H9 (cell line): Measurements from ENCODE around the gene ABCB11. TPM values are rescaled to one million over a fixed set of nuclear protein-coding genes. Genes with fewer than 3 reads are reported as not detected.

Experiments used
- DNase-seq: peaks from one replicate; pipeline ENCODE4 v3.0.0-alpha.2; 2017
- H2AFZ ChIP-seq: one replicate; pipeline ENCODE4 v1.6.1; 2013; ENCODE audit warnings: mild to moderate bottlenecking, low read length, control low read depth, moderate library complexity
- H2AK5ac ChIP-seq: 2 replicates; pipeline ENCODE4 v1.6.1; 2013; ENCODE audit warnings: low read length, control low read depth, mixed read lengths; ENCODE audit not compliant: insufficient read length
- H2BK120ac ChIP-seq: one replicate; pipeline ENCODE4 v1.6.1; 2013; ENCODE audit warnings: low read depth, mild to moderate bottlenecking, low read length, control low read depth, inconsistent platforms; ENCODE audit not compliant: poor library complexity, severe bottlenecking
- H2BK12ac ChIP-seq: 2 replicates; pipeline ENCODE4 v1.6.1; 2013; ENCODE audit warnings: low read length, control low read depth, mixed read lengths, low read depth; ENCODE audit not compliant: insufficient read length
- H2BK15ac ChIP-seq: 2 replicates; pipeline ENCODE4 v1.6.1; 2013; ENCODE audit warnings: low read depth, low read length, control low read depth
- H2BK20ac ChIP-seq: one replicate; pipeline ENCODE4 v1.6.1; 2013; ENCODE audit warnings: low read depth, mild to moderate bottlenecking, low read length, control low read depth, inconsistent platforms; ENCODE audit not compliant: poor library complexity, severe bottlenecking
- H2BK5ac ChIP-seq: 2 replicates; pipeline ENCODE4 v1.6.1; 2013; ENCODE audit warnings: low read length, control low read depth, mixed read lengths; ENCODE audit not compliant: insufficient read length
- H3K14ac ChIP-seq: 2 replicates; pipeline ENCODE4 v1.6.1; 2013; ENCODE audit warnings: low read length, control low read depth; ENCODE audit not compliant: insufficient read depth
- H3K18ac ChIP-seq: 2 replicates; pipeline ENCODE4 v1.6.1; 2013; ENCODE audit warnings: low read depth, mild to moderate bottlenecking, mixed read lengths, low read length, control low read depth; ENCODE audit not compliant: insufficient read length
- H3K23ac ChIP-seq: 2 replicates; pipeline ENCODE4 v1.6.1; 2013; ENCODE audit warnings: low read length, control low read depth, mixed read lengths, low read depth; ENCODE audit not compliant: insufficient read length
- H3K23me2 ChIP-seq: 2 replicates; pipeline ENCODE4 v1.6.1; 2013; ENCODE audit warnings: low read depth, mild to moderate bottlenecking, mixed read lengths, low read length, control low read depth; ENCODE audit not compliant: insufficient read length, poor library complexity, severe bottlenecking
- H3K27ac ChIP-seq: 2 replicates; pipeline ENCODE4 v1.5.1; 2013; ENCODE audit warnings: low read length, control low read depth, mixed read lengths, low read depth; ENCODE audit not compliant: insufficient read length
- H3K27me3 ChIP-seq: 2 replicates; pipeline ENCODE4 v1.6.1; 2013; ENCODE audit warnings: low read length, control low read depth, inconsistent platforms; ENCODE audit not compliant: insufficient read depth
- H3K4ac ChIP-seq: 2 replicates; pipeline ENCODE4 v1.6.1; 2013; ENCODE audit warnings: low read depth, mild to moderate bottlenecking, control low read depth, inconsistent platforms, low read length, moderate library complexity
- H3K4me1 ChIP-seq: 2 replicates; pipeline ENCODE4 v1.6.1; 2013; ENCODE audit warnings: low read length, control low read depth, inconsistent platforms; ENCODE audit not compliant: insufficient read depth
- H3K4me2 ChIP-seq: 2 replicates; pipeline ENCODE4 v1.6.1; 2013; ENCODE audit warnings: low read length, control low read depth, mixed read lengths; ENCODE audit not compliant: insufficient read length, insufficient read depth
- H3K56ac ChIP-seq: 2 replicates; pipeline ENCODE4 v1.6.1; 2013; ENCODE audit warnings: low read depth, mild to moderate bottlenecking, mixed read lengths, low read length, control low read depth; ENCODE audit not compliant: insufficient read length
- H3K79me1 ChIP-seq: 2 replicates; pipeline ENCODE4 v1.6.1; 2013; ENCODE audit warnings: low read depth, mild to moderate bottlenecking, moderate library complexity, low read length, control low read depth, inconsistent platforms; ENCODE audit not compliant: insufficient read depth, poor library complexity, severe bottlenecking
- H3K79me2 ChIP-seq: 2 replicates; pipeline ENCODE4 v1.6.1; 2013; ENCODE audit warnings: low read length, control low read depth, inconsistent platforms; ENCODE audit not compliant: insufficient read depth
- H3K9ac ChIP-seq: 2 replicates; pipeline ENCODE4 v1.6.1; 2013; ENCODE audit warnings: low read length, control low read depth, mixed read lengths; ENCODE audit not compliant: insufficient read length; ENCODE audit errors: extremely low read depth
- H3K9me3 ChIP-seq: one replicate; pipeline ENCODE4 v1.6.1; 2013; ENCODE audit warnings: low read depth, low read length, inconsistent platforms; ENCODE audit not compliant: control insufficient read depth
- H3T11ph ChIP-seq: one replicate; pipeline ENCODE4 v1.6.1; 2013; ENCODE audit warnings: mild to moderate bottlenecking, low read length, control low read depth, inconsistent platforms
- H4K20me1 ChIP-seq: one replicate; pipeline ENCODE4 v1.6.1; 2013; ENCODE audit not compliant: control insufficient read depth, insufficient read length, insufficient read depth
- H4K5ac ChIP-seq: 2 replicates; pipeline ENCODE4 v1.6.1; 2013; ENCODE audit warnings: low read depth, mild to moderate bottlenecking, mixed read lengths, low read length, control low read depth; ENCODE audit not compliant: insufficient read length
- H4K8ac ChIP-seq: replicated peaks from 2 replicates; pipeline ENCODE4 v1.6.1; 2013; ENCODE audit warnings: low read length, control low read depth, mixed read lengths, low read depth; ENCODE audit not compliant: insufficient read length
- H4K91ac ChIP-seq: 2 replicates; pipeline ENCODE4 v1.6.1; 2013; ENCODE audit warnings: low read depth, mild to moderate bottlenecking, moderate library complexity, mixed read lengths, low read length, control low read depth; ENCODE audit not compliant: insufficient read length
- H3K27ac Mint-ChIP-seq, 3 experiments: 2 replicates in 2 of 3; 3 replicates in 1 of 3; pipeline ENCODE4 v1.8.0; 2020 to 2021; ENCODE audit warnings: mixed read lengths in 3 of 3, mild to moderate bottlenecking in 1 of 3, moderate library complexity in 1 of 3
- H3K27me3 Mint-ChIP-seq: 2 replicates; pipeline ENCODE4 v1.8.0; 2021; ENCODE audit warnings: low read depth, mild to moderate bottlenecking, moderate library complexity, mixed read lengths
- H3K36me3 Mint-ChIP-seq, 3 experiments: 2 replicates in 2 of 3; 3 replicates in 1 of 3; pipeline ENCODE4 v1.8.0; 2020 to 2021; ENCODE audit warnings: low read depth in 3 of 3, mixed read lengths in 3 of 3; ENCODE audit not compliant: insufficient read depth in 1 of 3
- H3K4me1 Mint-ChIP-seq, 2 experiments: 2 replicates each; pipeline ENCODE4 v1.8.0; 2020; ENCODE audit warnings: mixed read lengths in 2 of 2
- H3K4me3 Mint-ChIP-seq, 2 experiments: 2 replicates in 1 of 2; 3 replicates in 1 of 2; pipeline ENCODE4 v1.8.0; 2020 to 2021; ENCODE audit warnings: mild to moderate bottlenecking in 2 of 2, mixed read lengths in 2 of 2, moderate library complexity in 1 of 2
- H3K9me3 Mint-ChIP-seq, 2 experiments: 2 replicates in 1 of 2; 3 replicates in 1 of 2; pipeline ENCODE4 v1.8.0; 2020; ENCODE audit warnings: mild to moderate bottlenecking in 2 of 2, mixed read lengths in 2 of 2, moderate library complexity in 1 of 2
- WGBS: extraction: QIAGEN DNeasy Blood & Tissue Kit; methylation state at CpG from one replicate; pipeline ENCODE4 v1.1.7; 2013; ENCODE audit warnings: missing lambda C conversion rate, low lambda C conversion rate, mixed read lengths; ENCODE audit not compliant: insufficient read length; ENCODE audit errors: extremely low coverage; 5-methylcytosine and 5-hydroxymethylcytosine counted together
- total RNA-seq: library from RNA; stranded (reverse); gene quantifications from 2 replicates; pipeline ENCODE4 v1.2.1, GENCODE V29; 2021
- TF ChIP-seq, protein P1 (sequence below): fragments of 200-600 bp; sonication (generic); conservative IDR thresholded peaks from 3 replicates; pipeline ENCODE4 v1.8.0; 2021; ENCODE audit warnings: antibody characterized with exemption, mild to moderate bottlenecking

ABCB11 gene
- total RNA-seq, 1 experiment from 2014 or later, result not detected

GRCh38 chr2:168903888-168904287 is 127.2 kb downstream of the ABCB11 start:
- Histone ChIP-seq H3K79me1 (no peaks in the 10 kb centered on the region), H3K23ac (no peak overlapping the region), H3K27ac (no peak overlapping the region), H2AK5ac (no peak overlapping the region), H2BK120ac (no peak overlapping the region), H4K91ac (no peak overlapping the region), H2AFZ (no peak overlapping the region), H2BK20ac (no peak overlapping the region), H3K4me2 (no peak overlapping the region), H4K8ac (no peak overlapping the region), H2BK15ac (no peak overlapping the region), H2BK5ac (no peak overlapping the region), H4K5ac (no peak overlapping the region), H2BK12ac (no peak overlapping the region), H4K20me1 (no peaks in the 10 kb centered on the region), H3K27me3 (no peaks in the 10 kb centered on the region), H3K14ac (no peak overlapping the region), H3K23me2 (no peaks in the 10 kb centered on the region), H3K56ac (no peak overlapping the region), H3T11ph (no peak overlapping the region), H3K4me1 (peaks cover 15% of the 10 kb centered on the region; the same call in 1 of the 2 replicates), H3K9me3 (no peaks in the 10 kb centered on the region), H3K18ac (no peak overlapping the region), H3K9ac (no peak overlapping the region), H3K79me2 (no peaks in the 10 kb centered on the region), H3K4ac (no peak overlapping the region)
- Mint-ChIP-seq H3K27ac (no peak overlapping the region), H3K9me3 (no peaks in the 10 kb centered on the region), H3K27me3 (no peaks in the 10 kb centered on the region), H3K4me3 (no peak overlapping the region), H3K4me1 (peaks cover 42 to 43% of the 10 kb centered on the region in 2 experiments), H3K36me3 (no peaks in the 10 kb centered on the region)
- DNase-seq, result no peak
- WGBS, result no CpG with 5 or more reads among the region's 2 CpGs
- TF ChIP-seq, protein P1, sequence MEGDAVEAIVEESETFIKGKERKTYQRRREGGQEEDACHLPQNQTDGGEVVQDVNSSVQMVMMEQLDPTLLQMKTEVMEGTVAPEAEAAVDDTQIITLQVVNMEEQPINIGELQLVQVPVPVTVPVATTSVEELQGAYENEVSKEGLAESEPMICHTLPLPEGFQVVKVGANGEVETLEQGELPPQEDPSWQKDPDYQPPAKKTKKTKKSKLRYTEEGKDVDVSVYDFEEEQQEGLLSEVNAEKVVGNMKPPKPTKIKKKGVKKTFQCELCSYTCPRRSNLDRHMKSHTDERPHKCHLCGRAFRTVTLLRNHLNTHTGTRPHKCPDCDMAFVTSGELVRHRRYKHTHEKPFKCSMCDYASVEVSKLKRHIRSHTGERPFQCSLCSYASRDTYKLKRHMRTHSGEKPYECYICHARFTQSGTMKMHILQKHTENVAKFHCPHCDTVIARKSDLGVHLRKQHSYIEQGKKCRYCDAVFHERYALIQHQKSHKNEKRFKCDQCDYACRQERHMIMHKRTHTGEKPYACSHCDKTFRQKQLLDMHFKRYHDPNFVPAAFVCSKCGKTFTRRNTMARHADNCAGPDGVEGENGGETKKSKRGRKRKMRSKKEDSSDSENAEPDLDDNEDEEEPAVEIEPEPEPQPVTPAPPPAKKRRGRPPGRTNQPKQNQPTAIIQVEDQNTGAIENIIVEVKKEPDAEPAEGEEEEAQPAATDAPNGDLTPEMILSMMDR, result no peak
